Measurements from ENCODE around the gene FBXO45.
"Not testable (repeated sequence)": the region's sequence is repeated elsewhere in the genome, so short reads cannot be mapped to it uniquely, and the experiment has no call there.

The FBXO45 gene

DNA sequence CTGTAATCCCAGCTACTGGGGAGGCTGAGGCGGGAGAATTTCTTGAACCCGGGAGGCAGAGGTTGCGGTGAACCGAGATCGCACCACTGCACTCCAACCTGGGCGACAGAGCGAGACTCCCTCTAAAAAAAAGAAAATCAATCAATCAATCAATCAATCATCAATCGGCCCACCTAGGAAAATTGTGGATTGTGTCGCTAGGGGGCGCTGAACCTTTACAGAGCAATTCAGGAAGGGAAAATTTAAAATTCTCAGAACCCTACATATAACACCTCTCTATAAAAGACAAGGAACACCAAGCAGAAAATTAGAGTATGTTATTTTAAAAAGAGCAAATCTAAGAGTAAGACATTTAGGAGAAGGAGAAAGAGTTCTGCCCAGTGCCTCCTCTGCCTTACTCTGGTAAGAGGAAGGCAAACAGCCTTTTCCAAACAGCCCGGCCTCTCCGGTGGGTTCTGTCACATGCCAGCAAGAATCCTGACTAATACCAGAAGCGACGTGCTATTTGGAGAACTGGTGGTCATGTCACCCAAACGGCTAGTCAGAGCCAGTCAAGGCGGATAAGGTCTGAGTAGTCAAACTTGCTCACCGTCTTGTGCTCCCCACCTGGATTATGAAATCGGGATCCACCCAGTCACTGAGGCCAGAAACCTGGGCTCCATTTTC, 31.0 kb upstream of the FBXO45 start:
- TF ChIP-seq, protein P1, sequence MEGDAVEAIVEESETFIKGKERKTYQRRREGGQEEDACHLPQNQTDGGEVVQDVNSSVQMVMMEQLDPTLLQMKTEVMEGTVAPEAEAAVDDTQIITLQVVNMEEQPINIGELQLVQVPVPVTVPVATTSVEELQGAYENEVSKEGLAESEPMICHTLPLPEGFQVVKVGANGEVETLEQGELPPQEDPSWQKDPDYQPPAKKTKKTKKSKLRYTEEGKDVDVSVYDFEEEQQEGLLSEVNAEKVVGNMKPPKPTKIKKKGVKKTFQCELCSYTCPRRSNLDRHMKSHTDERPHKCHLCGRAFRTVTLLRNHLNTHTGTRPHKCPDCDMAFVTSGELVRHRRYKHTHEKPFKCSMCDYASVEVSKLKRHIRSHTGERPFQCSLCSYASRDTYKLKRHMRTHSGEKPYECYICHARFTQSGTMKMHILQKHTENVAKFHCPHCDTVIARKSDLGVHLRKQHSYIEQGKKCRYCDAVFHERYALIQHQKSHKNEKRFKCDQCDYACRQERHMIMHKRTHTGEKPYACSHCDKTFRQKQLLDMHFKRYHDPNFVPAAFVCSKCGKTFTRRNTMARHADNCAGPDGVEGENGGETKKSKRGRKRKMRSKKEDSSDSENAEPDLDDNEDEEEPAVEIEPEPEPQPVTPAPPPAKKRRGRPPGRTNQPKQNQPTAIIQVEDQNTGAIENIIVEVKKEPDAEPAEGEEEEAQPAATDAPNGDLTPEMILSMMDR (IDR thresholded peaks at IDR 0.05), result peak; percentile 56 to 57
- intact Hi-C loops (cut with DNase I; ENCODE audit: low total_unique reads), result loop anchor here (10.0 kb wide), 1 partner anchor 137 kb away; no protein-coding TSS in a partner anchor
- H3K4me3 ChIP-seq, result no peak overlapping the region
- H3K36me3 ChIP-seq, result no peaks in the 10 kb centered on the region
- peak in 1 of 2 donors; percentile 41 for DNase-seq
- no peak overlapping the region for H3K27ac ChIP-seq
- no peaks in the 10 kb centered on the region for H3K27me3 ChIP-seq
- H3K9me3 ChIP-seq, result no peaks in the 10 kb centered on the region
- H3K4me1 ChIP-seq, result no peaks in the 10 kb centered on the region

DNA sequence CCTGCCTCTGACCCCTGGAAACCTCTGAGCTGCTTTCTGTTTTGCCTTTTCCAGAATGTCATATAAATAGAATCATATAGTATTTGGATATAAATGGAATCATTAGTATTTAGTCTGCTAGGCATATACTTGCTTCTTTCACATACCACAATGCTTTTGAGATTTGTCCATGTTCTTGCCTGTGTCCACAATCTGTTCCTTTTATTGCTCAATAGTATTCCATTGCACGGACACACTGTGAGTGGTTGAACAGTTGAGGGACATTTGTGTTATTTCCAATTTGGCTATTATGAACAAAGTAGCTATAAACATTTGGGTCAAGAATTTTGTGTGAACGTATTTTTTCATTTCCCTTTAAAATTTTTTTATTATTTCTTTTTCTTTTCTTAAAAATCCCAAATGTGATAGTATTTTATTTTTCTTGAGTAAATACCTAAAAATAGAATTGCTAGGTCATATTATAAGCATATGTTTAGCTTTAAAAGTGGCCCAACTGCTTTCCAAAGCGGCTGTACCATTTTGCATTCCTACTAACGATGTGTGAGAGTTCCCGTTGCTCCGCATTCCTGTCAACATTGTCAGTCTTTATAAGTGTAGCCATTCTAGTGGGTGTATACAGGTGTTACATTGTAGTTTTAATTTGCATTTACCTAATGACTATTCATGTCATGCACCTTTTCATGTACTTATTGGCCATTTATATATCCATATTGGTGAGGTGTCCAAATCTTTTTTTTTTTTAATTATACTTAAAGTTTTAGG, 26.6 kb upstream of the FBXO45 start:
- H3K4me1 ChIP-seq, result no peaks in the 10 kb centered on the region
- DNase-seq, result no peak
- no peaks in the 10 kb centered on the region for H3K27me3 ChIP-seq
- H3K36me3 ChIP-seq, result no peaks in the 10 kb centered on the region
- intact Hi-C loops (cut with DNase I; ENCODE audit: low total_unique reads), result no loop called here
- no peaks in the 10 kb centered on the region for H3K9me3 ChIP-seq
- H3K4me3 ChIP-seq, result no peak overlapping the region
- H3K27ac ChIP-seq, result no peak overlapping the region
- TF ChIP-seq, protein P1 (IDR thresholded peaks at IDR 0.05), result no peak

DNA sequence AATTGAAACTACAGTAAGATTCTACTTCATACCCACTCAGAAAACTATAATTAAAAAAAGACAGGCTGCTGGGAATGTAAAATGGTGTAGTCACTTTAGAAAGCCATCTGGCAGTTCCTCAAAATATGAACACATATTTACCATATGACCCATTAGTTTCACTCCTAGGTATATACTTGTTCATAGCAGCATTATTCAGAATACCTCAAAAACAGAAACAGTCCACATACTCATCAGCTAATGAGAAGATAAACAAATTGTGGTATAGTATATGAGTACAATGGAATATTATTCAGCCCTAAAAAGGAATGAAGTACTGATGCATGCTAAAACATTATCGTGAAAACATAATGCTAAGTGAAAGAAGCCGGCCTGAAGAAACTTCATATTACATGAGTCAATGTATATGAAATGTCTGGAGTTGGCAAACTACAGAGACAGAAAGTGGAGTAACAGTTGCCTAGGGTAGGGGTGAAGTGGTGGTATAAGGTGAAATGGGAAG, 23.9 kb upstream of the FBXO45 start:
- intact Hi-C loops (cut with DNase I; ENCODE audit: low total_unique reads), result no loop called here
- TF ChIP-seq, protein P1 (IDR thresholded peaks at IDR 0.05), result no peak
- no peak overlapping the region for H3K4me3 ChIP-seq
- no peaks in the 10 kb centered on the region for H3K36me3 ChIP-seq
- H3K27ac ChIP-seq, result no peak overlapping the region
- DNase-seq, result no peak
- no peaks in the 10 kb centered on the region for H3K9me3 ChIP-seq
- H3K27me3 ChIP-seq, result no peaks in the 10 kb centered on the region
- no peaks in the 10 kb centered on the region for H3K4me1 ChIP-seq

DNA sequence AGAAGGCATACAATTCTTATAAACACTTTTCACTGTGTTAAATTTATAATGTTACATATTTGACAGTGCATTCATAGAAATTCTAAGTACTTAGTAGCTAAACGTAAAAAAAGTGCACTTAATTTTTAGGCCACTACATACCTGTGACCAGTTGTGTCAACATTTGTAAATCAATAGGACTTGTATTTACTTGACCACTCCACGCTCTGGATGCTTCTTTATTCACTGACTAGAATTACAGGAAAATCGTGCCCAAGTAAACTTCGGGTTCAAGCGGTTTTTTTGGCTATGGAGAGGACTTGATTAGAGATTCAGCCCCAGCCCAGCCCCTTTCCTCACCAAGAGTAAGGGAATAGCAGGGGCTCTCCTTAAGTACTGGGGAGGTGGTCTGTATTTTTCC, 21.9 kb upstream of the FBXO45 start:
- no peak for DNase-seq
- Histone ChIP-seq H3K4me1 (no peaks in the 10 kb centered on the region), H3K9me3 (no peaks in the 10 kb centered on the region), H3K27me3 (no peaks in the 10 kb centered on the region), H3K36me3 (no peaks in the 10 kb centered on the region), H3K27ac (no peak overlapping the region), H3K4me3 (no peak overlapping the region)
- TF ChIP-seq, protein P1 (IDR thresholded peaks at IDR 0.05), result no peak
- intact Hi-C loops (cut with DNase I; ENCODE audit: low total_unique reads), result no loop called here

DNA sequence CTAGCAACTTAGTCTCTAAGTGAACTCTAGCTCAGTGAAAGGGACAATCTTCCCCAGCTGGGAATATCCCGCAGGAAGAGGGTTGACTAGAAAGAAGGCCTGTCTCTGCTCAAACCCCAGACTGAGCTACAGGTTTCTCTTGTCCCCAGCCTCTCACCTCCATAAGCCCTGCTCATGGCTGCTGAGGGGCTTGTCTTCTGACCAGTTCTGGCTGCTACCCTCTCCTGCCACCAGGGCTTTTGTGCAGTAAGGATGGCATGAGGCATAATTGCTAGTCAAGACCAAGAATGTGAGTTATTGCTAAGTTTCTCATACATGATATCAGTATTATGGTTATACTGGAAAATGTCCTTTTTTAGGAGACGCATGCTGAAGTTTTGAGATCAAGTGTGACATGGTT, 21.4 kb upstream of the FBXO45 start:
- H3K27me3 ChIP-seq, result no peaks in the 10 kb centered on the region
- intact Hi-C loops (cut with DNase I; ENCODE audit: low total_unique reads), result no loop called here
- TF ChIP-seq, protein P1 (IDR thresholded peaks at IDR 0.05), result no peak
- H3K4me3 ChIP-seq, result no peak overlapping the region
- H3K9me3 ChIP-seq, result no peaks in the 10 kb centered on the region
- H3K36me3 ChIP-seq, result no peaks in the 10 kb centered on the region
- H3K4me1 ChIP-seq, result no peaks in the 10 kb centered on the region
- DNase-seq, result no peak
- no peak overlapping the region for H3K27ac ChIP-seq

DNA sequence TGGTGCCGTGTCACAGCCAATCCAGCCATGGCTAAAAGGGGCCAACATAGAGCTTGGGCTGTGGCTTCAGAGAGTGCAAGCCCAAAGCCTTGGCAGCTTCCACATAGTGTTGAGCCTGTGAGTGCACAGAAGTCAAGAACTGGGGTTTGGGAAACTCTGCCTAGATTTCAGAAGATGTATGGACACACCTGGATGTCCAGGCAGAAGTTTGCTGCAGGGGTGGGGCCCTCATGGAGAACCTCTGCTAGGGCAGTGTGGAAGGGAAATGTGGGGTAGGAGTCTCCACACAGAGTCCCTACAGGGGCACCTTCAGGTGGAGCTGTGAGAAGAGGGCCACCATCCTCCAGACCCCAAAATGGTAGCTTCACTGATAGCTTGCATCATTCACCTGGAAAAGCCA, 19.1 kb upstream of the FBXO45 start:
- H3K4me1 ChIP-seq; H3K9me3 ChIP-seq; H3K4me3 ChIP-seq; H3K27me3 ChIP-seq; intact Hi-C loops (cut with DNase I; ENCODE audit: low total_unique reads); DNase-seq; H3K27ac ChIP-seq: not testable (repeated sequence)
- peaks cover 0 to 17% (median 7%) of the 10 kb centered on the region in 3 donors for H3K36me3 ChIP-seq

DNA sequence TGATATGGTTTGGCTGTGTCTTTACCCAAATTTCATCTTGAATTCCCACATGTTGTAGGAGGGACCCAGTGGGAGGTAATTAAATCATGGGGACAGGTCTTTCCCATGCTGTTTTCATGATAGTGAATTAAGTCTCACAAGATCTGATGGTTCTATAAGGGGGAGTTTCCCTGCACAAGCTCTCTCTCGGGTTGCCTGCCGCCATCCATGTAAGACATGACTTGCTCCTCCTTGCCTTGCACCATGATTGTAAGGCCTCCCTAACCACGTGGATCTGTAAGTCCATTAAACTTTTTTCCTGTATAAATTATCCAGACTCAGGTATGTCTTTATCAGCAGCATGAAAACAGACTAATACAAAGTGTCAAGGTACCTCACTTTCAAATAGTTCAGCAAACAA, 18.3 kb upstream of the FBXO45 start:
- H3K27me3 ChIP-seq; intact Hi-C loops (cut with DNase I; ENCODE audit: low total_unique reads); DNase-seq: not testable (repeated sequence)

More for the DNA sequence above, 18.3 kb upstream of the FBXO45 start:
- not testable (repeated sequence) for H3K4me1 ChIP-seq, H3K9me3 ChIP-seq, H3K27ac ChIP-seq, H3K4me3 ChIP-seq
- peaks cover 0 to 23% (median 7%) of the 10 kb centered on the region in 3 donors for H3K36me3 ChIP-seq

Measured in tibial artery (tissue), 4 donors.